ENCODE results near the gene ENAH.

The ENAH gene

GRCh38 chr1:225607355-225607754, 45.6 kb downstream of the ENAH start:
- H3K9me3 Mint-ChIP-seq: no peaks in the 10 kb centered on the region

GRCh38 chr1:225603538-225604354, 49.2 kb downstream of the ENAH start:
- Mint-ChIP-seq H3K27me3 (no peaks in the 10 kb centered on the region), H3K4me1 (no peaks in the 10 kb centered on the region), H3K27ac (no peak overlapping the region)

More at GRCh38 chr1:225607355-225607754, 45.6 kb downstream of the ENAH start:
- no peak overlapping the region for H3K27ac Mint-ChIP-seq
- no peaks in the 10 kb centered on the region for H3K36me3 Mint-ChIP-seq
- no peaks in the 10 kb centered on the region for H3K27me3 Mint-ChIP-seq
- no peak overlapping the region for H3K4me3 Mint-ChIP-seq
- no peaks in the 10 kb centered on the region for H3K4me1 Mint-ChIP-seq

GRCh38 chr1:225602590-225603206, 50.2 kb downstream of the ENAH start:
- Mint-ChIP-seq H3K36me3 (peaks cover 7% of the 10 kb centered on the region), H3K27me3 (no peaks in the 10 kb centered on the region), H3K27ac (no peak overlapping the region), H3K4me1 (no peaks in the 10 kb centered on the region), H3K9me3 (peaks cover 5% of the 10 kb centered on the region), H3K4me3 (no peak overlapping the region)

More at GRCh38 chr1:225603538-225604354, 49.2 kb downstream of the ENAH start:
- Mint-ChIP-seq H3K36me3 (peaks cover 6% of the 10 kb centered on the region), H3K9me3 (peaks cover 5% of the 10 kb centered on the region), H3K4me3 (no peak overlapping the region)

GRCh38 chr1:225601902-225602589, 50.9 kb downstream of the ENAH start:
- no peak overlapping the region for H3K4me3 Mint-ChIP-seq
- peaks cover 7% of the 10 kb centered on the region for H3K36me3 Mint-ChIP-seq
- no peaks in the 10 kb centered on the region for H3K4me1 Mint-ChIP-seq
- no peaks in the 10 kb centered on the region for H3K27me3 Mint-ChIP-seq
- H3K27ac Mint-ChIP-seq: no peak overlapping the region
- peaks cover 5% of the 10 kb centered on the region for H3K9me3 Mint-ChIP-seq

- Mint-ChIP-seq H3K4me3 (no peak overlapping the region), H3K27me3 (peaks cover 3% of the 10 kb centered on the region), H3K36me3 (peaks cover 7% of the 10 kb centered on the region), H3K9me3 (peaks cover 5% of the 10 kb centered on the region), H3K4me1 (no peaks in the 10 kb centered on the region), H3K27ac (no peak overlapping the region)
These were observed 54.1 kb downstream of the ENAH start for GRCh38 chr1:225598847-225599246.

GRCh38 chr1:225597926-225598575, 54.9 kb downstream of the ENAH start:
- H3K4me3 Mint-ChIP-seq: no peak overlapping the region
- H3K4me1 Mint-ChIP-seq: no peaks in the 10 kb centered on the region
- H3K9me3 Mint-ChIP-seq: peaks cover 5% of the 10 kb centered on the region
- H3K27me3 Mint-ChIP-seq: peaks cover 3% of the 10 kb centered on the region
- H3K27ac Mint-ChIP-seq: no peak overlapping the region
- H3K36me3 Mint-ChIP-seq: peaks cover 7% of the 10 kb centered on the region

- Mint-ChIP-seq H3K36me3 (peaks cover 7% of the 10 kb centered on the region), H3K4me1 (no peaks in the 10 kb centered on the region), H3K27me3 (peaks cover 3% of the 10 kb centered on the region), H3K9me3 (peaks cover 5% of the 10 kb centered on the region), H3K4me3 (no peak overlapping the region), H3K27ac (no peak overlapping the region)
These were observed 56.2 kb downstream of the ENAH start for GRCh38 chr1:225596736-225597135.

- Mint-ChIP-seq H3K9me3 (peaks cover 5% of the 10 kb centered on the region), H3K27me3 (peaks cover 3% of the 10 kb centered on the region), H3K4me1 (no peaks in the 10 kb centered on the region), H3K36me3 (peaks cover 7% of the 10 kb centered on the region), H3K27ac (no peak overlapping the region), H3K4me3 (no peak overlapping the region)
These were observed 56.9 kb downstream of the ENAH start for GRCh38 chr1:225595974-225596551.

- no peak overlapping the region for H3K27ac Mint-ChIP-seq
- H3K36me3 Mint-ChIP-seq: peaks cover 7% of the 10 kb centered on the region
- peaks cover 5% of the 10 kb centered on the region for H3K9me3 Mint-ChIP-seq
- H3K27me3 Mint-ChIP-seq: peaks cover 5% of the 10 kb centered on the region
- H3K4me3 Mint-ChIP-seq: no peak overlapping the region
- H3K4me1 Mint-ChIP-seq: no peaks in the 10 kb centered on the region
These were observed 57.5 kb downstream of the ENAH start for GRCh38 chr1:225595452-225595851.

- H3K27me3 Mint-ChIP-seq: peaks cover 7% of the 10 kb centered on the region
- H3K4me1 Mint-ChIP-seq: no peaks in the 10 kb centered on the region
- H3K9me3 Mint-ChIP-seq: no peaks in the 10 kb centered on the region
- H3K27ac Mint-ChIP-seq: no peak overlapping the region
- no peak overlapping the region for H3K4me3 Mint-ChIP-seq
- H3K36me3 Mint-ChIP-seq: peaks cover 1% of the 10 kb centered on the region
These were observed 59.5 kb downstream of the ENAH start for GRCh38 chr1:225593414-225593813.

GRCh38 chr1:225592362-225593025, 60.4 kb downstream of the ENAH start:
- no peaks in the 10 kb centered on the region for H3K36me3 Mint-ChIP-seq
- peaks cover 7% of the 10 kb centered on the region for H3K27me3 Mint-ChIP-seq
- H3K9me3 Mint-ChIP-seq: no peaks in the 10 kb centered on the region
- no peak overlapping the region for H3K27ac Mint-ChIP-seq
- no peak overlapping the region for H3K4me3 Mint-ChIP-seq
- H3K4me1 Mint-ChIP-seq: no peaks in the 10 kb centered on the region

GRCh38 chr1:225587310-225587709, 65.6 kb downstream of the ENAH start:
- Mint-ChIP-seq H3K4me3 (no peak overlapping the region), H3K9me3 (no peaks in the 10 kb centered on the region), H3K27ac (no peak overlapping the region), H3K27me3 (peaks cover 8% of the 10 kb centered on the region), H3K36me3 (no peaks in the 10 kb centered on the region), H3K4me1 (no peaks in the 10 kb centered on the region)

GRCh38 chr1:225581186-225581585, 71.7 kb downstream of the ENAH start:
- Mint-ChIP-seq H3K9me3 (no peaks in the 10 kb centered on the region), H3K4me3 (no peak overlapping the region), H3K27ac (no peak overlapping the region), H3K36me3 (no peaks in the 10 kb centered on the region), H3K4me1 (peaks cover 5% of the 10 kb centered on the region), H3K27me3 (peaks cover 6% of the 10 kb centered on the region)

GRCh38 chr1:225580238-225581099, 72.5 kb downstream of the ENAH start:
- Mint-ChIP-seq H3K27me3 (peaks cover 6% of the 10 kb centered on the region), H3K36me3 (no peaks in the 10 kb centered on the region), H3K9me3 (no peaks in the 10 kb centered on the region), H3K27ac (no peak overlapping the region), H3K4me3 (no peak overlapping the region), H3K4me1 (peaks cover 5% of the 10 kb centered on the region)
